ENCODE data around the gene SLX9. TPM values are rescaled to one million over a fixed set of nuclear protein-coding genes. Genes with fewer than 3 reads are reported as not detected.

Gene SLX9
- total RNA-seq, 1 experiment from 2014 or later: 74.3 TPM

DNA sequence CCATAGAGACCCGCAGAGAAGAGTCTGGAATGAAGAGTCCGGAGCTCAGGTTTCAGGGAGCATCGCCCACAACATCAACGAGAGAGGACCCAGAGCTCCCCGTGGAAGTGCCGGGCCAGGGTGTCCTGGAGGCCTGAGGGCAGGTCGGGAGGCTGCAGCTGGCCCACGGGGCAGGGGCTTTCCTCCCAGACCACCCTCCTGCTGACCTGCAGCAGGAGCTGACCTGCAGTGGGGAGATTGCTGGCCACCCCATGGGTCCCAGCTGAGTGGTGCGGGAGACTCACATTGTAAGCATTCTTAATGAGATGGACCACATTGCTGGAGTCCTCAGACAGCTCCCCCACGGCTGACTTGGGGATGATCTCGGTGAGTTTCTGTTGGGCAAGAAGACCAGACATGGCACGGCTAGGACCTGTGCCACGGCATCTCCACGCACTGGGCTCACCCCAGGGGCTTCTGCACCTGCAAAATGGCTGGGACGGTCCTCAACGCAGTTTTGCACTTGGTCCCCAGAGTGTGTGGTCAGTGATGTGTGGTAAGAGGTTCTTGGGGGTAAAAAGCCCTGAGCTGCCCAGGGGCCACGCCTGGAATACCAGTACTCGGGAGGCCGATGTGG lies 45.0 kb upstream of the SLX9 start:
- no peak overlapping the region for H3K4me3 Mint-ChIP-seq
- Histone ChIP-seq H4K20me1 (ENCODE audit: control insufficient read depth, insufficient read depth, insufficient read length) (no peaks in the 10 kb centered on the region), H3K56ac (ENCODE audit: insufficient read length, low read depth, low read length) (no peak overlapping the region), H4K91ac (ENCODE audit: insufficient read length, low read depth, low read length) (no peak overlapping the region), H3K18ac (ENCODE audit: insufficient read length, low read depth, low read length) (no peak overlapping the region), H3K9me3 (ENCODE audit: control insufficient read depth, low read depth, low read length) (no peaks in the 10 kb centered on the region), H2BK20ac (ENCODE audit: low read depth, low read length, poor library complexity, severe bottlenecking) (no peak overlapping the region), H4K8ac (replicated peaks; ENCODE audit: insufficient read length, low read depth, low read length) (no peak overlapping the region), H3K27ac (ENCODE audit: insufficient read length, low read depth, low read length) (no peak overlapping the region), H3K23ac (ENCODE audit: insufficient read length, low read depth, low read length) (no peak overlapping the region), H3K4me2 (ENCODE audit: insufficient read depth, insufficient read length, low read length) (no peak overlapping the region), H3K4me1 (ENCODE audit: insufficient read depth, low read length) (no peaks in the 10 kb centered on the region; the same call in 1 of the 2 replicates), H2BK120ac (ENCODE audit: low read depth, low read length, poor library complexity, severe bottlenecking) (no peak overlapping the region), H3K23me2 (ENCODE audit: insufficient read length, low read depth, low read length, poor library complexity, severe bottlenecking) (no peaks in the 10 kb centered on the region), H3K9ac (ENCODE audit: extremely low read depth, insufficient read length, low read length) (no peak overlapping the region), H3K27me3 (ENCODE audit: insufficient read depth, low read length) (no peaks in the 10 kb centered on the region), H2BK12ac (ENCODE audit: insufficient read length, low read depth, low read length) (no peak overlapping the region), H3K4ac (ENCODE audit: low read depth, low read length) (no peak overlapping the region), H3K14ac (ENCODE audit: insufficient read depth, low read length) (no peak overlapping the region), H2AK5ac (ENCODE audit: insufficient read length, low read length) (no peak overlapping the region), H2BK5ac (ENCODE audit: insufficient read length, low read length) (no peak overlapping the region), H2BK15ac (ENCODE audit: low read depth, low read length) (no peak overlapping the region), H3K79me1 (ENCODE audit: insufficient read depth, low read depth, low read length, poor library complexity, severe bottlenecking) (no peaks in the 10 kb centered on the region), H3K79me2 (ENCODE audit: insufficient read depth, low read length) (no peaks in the 10 kb centered on the region), H2AFZ (ENCODE audit: low read length) (no peak overlapping the region), H3T11ph (ENCODE audit: low read length) (no peak overlapping the region), H4K5ac (ENCODE audit: insufficient read length, low read depth, low read length) (no peak overlapping the region)
- peak overlapping the region in 1 of 3 experiments; percentile 89; a peak in 1 of 7 replicates for H3K27ac Mint-ChIP-seq
- WGBS (ENCODE audit: extremely low coverage, insufficient read length, low lambda C conversion rate): no CpG with 5 or more reads among the region's 19 CpGs
- H3K36me3 Mint-ChIP-seq (ENCODE audit: insufficient read depth in 1 of 3, low read depth in 3 of 3): no peaks in the 10 kb centered on the region
- H3K9me3 Mint-ChIP-seq: no peaks in the 10 kb centered on the region; a peak in 1 of 5 replicates
- H3K27me3 Mint-ChIP-seq (ENCODE audit: low read depth): peaks cover 10% of the 10 kb centered on the region
- DNase-seq: no peak
- H3K4me1 Mint-ChIP-seq: peaks cover 10 to 16% of the 10 kb centered on the region in 2 experiments
- TF ChIP-seq CTCF (conservative IDR thresholded peaks at IDR 0.05): no peak
